ENCODE data around the gene RXFP3. TPM values are rescaled to one million over a fixed set of nuclear protein-coding genes. Genes with fewer than 3 reads are reported as not detected.
A peak's percentile ranks its signal among the peaks of the same experiment; 100 is the strongest.
"Not testable (repeated sequence)": the region's sequence is repeated elsewhere in the genome, so short reads cannot be mapped to it uniquely, and the experiment has no call there.

The RXFP3 gene, protein sequence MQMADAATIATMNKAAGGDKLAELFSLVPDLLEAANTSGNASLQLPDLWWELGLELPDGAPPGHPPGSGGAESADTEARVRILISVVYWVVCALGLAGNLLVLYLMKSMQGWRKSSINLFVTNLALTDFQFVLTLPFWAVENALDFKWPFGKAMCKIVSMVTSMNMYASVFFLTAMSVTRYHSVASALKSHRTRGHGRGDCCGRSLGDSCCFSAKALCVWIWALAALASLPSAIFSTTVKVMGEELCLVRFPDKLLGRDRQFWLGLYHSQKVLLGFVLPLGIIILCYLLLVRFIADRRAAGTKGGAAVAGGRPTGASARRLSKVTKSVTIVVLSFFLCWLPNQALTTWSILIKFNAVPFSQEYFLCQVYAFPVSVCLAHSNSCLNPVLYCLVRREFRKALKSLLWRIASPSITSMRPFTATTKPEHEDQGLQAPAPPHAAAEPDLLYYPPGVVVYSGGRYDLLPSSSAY
- polyA plus RNA-seq (2013, experiment 1 of 2; ENCODE audit: insufficient read length): not detected
- not detected for polyA plus RNA-seq (2013, experiment 2 of 2; ENCODE audit: insufficient read length)

DNA sequence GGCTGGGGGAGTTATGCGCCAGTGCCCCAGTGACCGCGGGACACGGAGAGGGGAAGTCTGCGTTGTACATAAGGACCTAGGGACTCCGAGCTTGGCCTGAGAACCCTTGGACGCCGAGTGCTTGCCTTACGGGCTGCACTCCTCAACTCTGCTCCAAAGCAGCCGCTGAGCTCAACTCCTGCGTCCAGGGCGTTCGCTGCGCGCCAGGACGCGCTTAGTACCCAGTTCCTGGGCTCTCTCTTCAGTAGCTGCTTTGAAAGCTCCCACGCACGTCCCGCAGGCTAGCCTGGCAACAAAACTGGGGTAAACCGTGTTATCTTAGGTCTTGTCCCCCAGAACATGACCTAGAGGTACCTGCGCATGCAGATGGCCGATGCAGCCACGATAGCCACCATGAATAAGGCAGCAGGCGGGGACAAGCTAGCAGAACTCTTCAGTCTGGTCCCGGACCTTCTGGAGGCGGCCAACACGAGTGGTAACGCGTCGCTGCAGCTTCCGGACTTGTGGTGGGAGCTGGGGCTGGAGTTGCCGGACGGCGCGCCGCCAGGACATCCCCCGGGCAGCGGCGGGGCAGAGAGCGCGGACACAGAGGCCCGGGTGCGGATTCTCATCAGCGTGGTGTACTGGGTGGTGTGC lies at the start of gene RXFP3:
RXFP3 (plus strand) TSS at position 6 of the 636 bp plus-strand sequence; CDS start at position 361, 355 bp downstream.
- peak; percentile 16 for DNase-seq

DNA sequence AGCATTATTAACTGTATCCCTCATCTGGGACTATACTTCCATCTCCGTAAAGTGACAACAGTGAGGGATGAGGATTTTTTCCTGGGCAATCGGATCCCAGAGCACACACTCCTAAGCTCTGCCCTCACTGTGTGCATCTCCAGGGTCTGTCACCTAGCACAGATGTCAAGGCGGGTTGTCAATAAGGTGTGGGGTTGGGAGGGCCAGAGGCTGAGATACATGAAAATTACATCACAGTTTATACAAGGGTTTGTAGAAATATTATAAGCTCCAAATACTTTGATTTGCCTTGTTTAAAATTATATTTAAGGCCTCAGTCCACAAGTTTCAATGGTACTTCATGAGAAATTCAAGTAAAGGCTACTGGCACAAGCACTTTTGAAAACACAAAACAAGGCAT lies 48.9 kb upstream of the RXFP3 start:
- no peak for DNase-seq

DNA sequence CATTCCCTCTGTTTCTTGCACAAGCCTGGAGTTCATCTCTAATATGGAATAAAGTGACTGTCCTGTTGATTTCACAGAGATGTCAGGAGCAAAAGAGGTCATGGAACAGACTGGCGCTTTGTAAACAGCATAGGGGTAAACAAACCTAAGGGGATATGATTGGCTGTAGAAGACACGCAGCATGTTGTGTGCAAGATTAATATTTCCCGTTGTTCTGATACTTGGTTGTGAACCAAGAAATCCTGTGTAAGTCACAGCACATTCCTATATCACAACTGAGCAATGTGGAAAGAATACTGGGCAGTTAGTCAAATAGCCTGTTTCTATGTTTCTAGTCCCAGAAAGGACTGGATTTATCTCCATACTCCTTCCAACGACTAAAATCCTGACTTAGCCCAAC lies 47.6 kb upstream of the RXFP3 start:
- peak; percentile 58 for DNase-seq

DNA sequence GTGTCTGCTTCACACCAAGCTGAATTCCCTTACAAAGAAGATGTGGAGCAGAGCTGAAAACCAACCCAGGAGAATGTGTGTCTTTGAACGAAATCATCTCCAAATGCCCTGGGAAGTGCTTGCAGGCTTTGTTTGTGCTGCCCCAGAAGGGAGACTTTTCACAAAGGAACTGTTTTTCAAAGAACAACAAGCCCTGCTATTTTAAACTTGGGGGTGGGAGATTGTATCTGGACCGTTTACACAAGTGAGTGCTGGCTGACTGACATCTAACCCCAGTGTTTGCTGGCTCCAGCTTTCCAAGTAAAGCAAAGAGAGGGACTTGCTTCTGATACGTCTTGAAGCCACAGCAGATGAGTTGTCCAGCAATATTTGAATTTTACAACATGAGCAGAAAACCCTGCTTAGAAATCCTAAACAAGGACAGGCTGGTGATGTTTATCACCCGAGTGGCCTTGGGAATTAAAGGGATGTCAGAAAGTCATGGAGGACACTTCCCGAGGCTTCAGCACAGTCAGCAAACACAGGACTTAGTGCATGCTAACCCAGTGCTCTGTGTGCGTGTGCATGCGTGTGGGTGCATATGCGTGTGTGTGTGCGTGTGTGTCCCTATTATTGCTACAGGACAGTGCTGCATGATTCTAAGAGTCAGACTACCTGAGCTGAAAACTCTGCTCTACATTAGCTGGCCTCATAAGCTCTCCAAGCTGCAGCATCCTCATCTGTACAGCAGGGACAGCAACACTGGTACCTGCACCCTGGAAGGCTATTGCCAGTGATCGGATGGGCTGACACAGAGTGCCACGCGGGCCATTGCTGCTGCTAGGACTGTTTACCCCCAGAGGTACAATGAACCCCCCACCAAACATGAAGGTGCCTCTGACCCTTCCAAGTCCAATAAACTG lies 45.8 kb upstream of the RXFP3 start:
- peak; percentile 34 for DNase-seq

DNA sequence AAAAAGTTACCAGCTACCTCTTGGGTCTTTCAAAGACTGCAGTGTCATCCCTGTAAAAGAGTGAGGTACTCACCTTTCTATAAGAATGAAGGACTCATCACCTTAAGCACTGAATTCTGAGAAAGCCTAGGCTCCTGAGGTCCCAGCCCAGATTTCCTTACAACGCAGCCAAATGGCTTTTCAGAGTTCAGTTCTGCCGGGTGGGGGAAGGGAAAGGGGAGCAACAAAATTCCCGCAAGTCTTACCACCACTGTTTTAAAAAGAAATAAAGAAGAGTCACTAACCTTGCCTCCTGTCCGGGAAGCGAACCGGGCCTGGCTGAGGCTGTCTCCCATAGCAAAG lies 44.8 kb upstream of the RXFP3 start:
- no peak for DNase-seq

DNA sequence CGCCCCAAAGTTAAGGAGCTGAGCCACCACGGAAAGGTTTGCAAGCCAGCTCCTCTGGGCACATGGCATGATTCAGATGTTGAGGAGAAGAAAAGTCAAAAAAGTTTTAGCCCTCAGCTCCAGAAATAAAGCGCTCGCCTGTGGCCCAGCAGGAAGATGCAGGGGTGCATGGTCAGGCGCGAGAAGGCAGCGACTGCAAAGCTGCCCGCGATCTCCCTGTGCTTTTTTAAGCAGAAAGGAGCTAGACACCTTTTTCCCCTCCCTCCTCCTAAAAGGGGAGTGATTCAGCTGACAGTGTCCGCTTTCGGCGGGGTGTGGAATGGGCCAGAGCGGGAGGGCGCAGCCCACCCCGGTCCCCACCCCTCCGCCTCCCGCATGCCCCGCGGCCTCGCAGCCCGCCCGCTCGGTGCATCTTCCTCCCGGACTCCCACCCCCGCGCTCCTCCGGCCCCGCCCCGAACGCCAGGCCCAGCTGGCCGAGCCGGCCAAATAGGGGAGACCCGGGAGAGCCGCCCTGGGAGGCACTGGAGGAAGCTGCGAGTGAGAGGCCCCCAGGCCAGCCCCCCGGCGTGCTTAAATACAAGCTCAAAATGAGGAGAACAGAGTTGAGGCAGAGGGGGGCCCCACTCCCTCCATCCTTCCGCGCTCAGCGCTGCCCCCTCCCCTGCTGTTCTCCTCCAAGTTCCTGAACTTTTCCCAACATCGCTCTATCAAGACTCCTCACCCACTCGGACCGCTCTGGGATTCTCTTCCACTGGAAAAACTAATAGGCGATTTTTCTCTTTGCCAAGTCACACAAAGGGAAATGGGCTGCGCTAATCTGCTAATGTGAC lies 44.2 kb upstream of the RXFP3 start, which contains the start of gene ADAMTS12:
ADAMTS12 (minus strand) TSS at position 203 of the 832 bp plus-strand sequence; CDS start at position 69, 134 bp downstream.
- DNase-seq: peak; percentile 69

DNA sequence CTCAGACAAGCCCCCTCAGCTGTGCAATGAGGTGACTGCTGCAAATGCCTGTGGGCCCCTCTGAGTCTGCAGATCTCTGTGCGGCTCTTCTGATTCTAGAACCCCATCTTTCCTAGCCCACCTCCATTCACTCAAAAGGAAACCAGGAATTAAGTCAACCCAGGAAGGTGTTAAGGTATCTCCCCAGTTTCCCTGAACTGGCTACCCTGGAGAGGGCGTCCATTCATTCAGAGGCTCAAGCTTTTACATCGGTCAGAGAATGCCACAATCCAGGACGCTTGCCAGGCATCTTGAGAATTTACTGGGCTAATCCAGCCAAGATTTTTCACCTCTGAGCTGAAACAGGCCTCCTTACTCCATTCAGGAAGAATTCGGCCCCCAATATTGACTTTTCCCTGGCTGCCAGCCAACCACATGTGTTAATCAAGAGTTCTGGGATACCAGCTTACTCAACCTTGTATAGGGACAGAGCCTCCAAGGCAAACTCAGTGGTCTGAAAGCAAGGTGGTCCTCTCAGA lies 43.5 kb upstream of the RXFP3 start:
- DNase-seq: peak; percentile 97

DNA sequence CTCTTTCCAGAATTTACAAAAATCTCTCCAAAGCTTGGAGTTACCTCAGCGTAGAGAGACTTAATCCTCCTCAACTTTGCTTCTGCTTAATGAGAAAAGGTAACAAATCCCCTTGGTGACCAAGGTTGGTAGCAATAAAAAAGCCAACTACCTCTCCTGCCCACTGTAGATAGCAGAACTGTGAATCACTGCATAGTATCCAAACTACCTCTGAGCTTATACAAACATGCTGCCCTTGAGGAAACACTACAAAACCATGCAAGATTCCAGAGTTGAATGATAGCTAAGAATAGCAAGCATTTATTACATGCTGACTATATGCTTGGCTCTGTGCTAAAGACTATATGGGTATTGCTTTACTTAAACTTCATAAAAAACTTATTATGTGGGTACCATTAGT lies 41.6 kb upstream of the RXFP3 start:
- DNase-seq: peak; percentile 72

DNA sequence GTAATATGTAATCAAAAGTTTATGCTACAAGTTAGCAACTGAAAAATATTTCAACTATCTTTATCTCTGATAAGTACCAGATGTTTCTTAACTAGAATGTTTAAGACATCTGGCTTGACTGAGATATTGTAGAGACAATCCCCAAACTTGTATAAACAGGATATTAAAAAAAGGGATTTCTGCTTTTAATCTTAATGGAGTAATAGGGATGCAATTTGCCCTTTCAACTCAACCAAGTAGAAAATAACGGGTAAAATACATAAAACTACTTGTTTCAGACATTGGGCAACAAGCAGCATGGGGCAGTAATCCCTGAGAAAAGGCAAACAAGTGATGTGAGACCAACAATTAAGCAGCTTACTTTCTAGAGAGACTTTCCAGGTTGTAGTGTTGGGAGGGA lies 35.0 kb upstream of the RXFP3 start:
- DNase-seq: peak; percentile 53

DNA sequence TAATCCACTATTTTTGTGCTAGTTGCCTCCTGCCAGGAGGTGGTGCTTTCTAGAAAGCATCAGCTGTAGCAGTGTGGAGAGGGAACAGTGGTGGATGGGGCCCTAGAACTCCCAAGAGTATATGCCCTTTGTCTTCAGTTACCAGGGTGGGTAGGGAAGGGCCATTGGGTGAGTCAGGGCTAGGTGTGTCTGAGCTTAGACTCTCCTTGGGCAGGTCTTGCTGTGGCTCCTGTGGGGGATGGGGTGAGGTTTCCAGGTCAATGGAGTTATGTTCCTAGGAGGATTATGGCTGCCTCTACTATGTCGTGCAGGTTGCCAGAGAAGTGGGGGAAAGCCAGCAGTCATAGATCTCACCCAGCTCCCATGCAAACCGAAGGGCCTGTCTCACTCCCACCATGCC lies 33.1 kb upstream of the RXFP3 start:
- DNase-seq: no peak

DNA sequence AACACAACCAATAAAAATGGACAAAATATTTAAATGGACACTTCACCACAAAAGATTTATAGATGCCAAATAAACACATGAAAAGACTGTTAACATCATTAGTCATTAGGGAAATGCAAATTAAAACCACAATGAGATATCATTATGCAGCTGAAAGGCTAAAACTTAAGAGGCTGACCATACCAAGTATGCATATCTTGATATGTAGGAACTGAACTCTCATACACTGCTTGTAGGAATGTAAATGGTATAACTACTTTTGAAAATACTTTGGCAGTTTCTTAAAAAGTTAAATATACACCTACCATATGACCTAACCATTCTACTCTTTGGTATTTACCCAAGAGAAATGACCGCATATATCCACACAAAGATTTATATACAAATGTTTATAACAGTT lies 30.8 kb upstream of the RXFP3 start:
- no peak for DNase-seq

DNA sequence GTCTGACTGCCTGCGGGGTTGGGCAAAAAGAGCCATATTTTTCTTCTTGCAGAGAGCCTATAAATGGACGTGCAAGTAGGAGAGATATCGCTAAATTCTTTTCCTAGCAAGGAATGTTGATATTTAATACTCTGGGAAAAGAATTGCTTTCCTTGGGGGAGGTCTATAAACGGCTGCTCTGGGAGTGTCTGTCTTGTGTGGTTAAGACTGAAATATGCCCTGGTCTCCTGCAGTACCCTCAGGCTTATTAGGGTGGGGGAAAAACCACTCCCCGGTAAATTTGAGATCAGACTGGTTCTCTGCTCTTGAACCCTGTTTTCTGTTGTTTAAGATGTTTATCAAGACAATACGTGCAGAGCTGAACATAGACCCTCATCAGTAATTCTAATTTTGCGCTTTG lies 29.9 kb upstream of the RXFP3 start:
- peak; percentile 23 for DNase-seq

DNA sequence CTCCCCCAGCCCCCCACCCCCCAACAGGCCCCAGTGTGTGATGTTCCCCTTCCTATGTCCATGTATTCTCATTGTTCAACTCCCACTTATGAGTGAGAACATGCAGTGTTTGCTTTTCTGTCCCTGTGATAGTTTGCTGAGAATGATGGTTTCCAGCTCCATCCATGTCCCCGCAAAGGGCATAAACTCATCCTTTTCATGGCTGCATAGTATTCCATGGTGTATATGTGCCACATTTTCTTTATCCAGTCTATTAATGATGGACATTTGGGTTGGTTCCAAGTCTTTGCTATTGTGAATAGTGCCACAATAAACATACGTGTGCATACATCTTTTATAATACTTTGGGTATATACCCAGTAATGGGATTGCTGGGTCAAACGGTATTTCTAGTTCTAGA lies 21.3 kb upstream of the RXFP3 start:
- not testable (repeated sequence) for DNase-seq

DNA sequence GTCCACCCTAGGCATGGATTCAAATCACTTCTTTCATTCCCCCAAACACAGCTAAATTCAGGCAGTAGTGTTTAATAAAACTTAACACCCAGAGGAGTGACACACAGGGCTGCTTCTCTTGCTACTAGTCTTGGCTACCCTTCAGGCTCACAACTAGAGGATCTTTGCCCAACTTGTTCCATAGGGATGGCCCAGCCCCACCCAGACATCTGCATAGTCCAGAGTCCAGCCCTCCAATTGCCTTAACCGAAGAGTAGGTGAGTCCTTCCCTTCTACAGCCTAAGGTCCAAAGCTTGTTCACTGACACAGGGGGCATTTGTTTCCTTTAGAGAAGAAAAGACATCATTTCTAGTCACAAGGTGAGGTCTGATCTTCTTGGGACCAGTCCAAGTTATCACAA lies 15.2 kb upstream of the RXFP3 start:
- DNase-seq: no peak

DNA sequence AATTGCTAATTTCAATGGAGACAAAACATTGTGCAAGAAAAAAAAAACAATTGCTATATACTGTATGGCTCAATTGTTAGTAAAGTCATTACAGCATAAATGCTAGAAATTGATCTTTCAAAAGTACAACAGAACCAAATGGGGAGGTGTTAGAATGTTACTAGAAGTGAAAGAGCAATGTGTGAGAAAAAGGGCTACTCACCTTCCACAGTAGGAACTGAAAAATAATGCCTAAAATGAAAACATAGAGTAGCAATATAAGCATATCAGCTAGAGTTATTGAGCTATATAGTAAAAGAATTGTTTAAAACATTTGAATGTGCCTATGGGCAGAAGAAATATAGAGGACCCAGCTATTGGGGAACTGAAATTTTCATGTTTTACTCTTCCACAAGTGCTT lies 10.9 kb upstream of the RXFP3 start:
- no peak for DNase-seq

DNA sequence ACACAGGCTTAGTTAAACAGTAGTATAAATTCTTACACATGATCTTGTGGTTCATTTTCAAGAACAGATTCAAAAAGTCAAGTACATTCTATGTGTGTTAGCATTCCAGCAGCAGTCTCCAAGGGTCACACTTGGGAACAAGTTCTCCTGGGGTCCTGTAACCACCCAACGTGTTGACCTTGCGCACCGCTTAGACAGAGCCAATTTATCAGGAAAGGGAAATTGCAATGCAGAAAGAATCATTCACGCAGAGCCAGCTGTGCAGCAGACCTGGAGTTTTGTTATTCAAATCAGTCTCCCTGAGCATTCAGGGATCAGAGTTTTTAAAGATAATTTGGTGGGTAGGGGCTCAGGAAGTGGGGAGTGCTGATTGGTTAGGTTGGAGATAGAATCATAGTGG lies 8.5 kb upstream of the RXFP3 start:
- no peak for DNase-seq

DNA sequence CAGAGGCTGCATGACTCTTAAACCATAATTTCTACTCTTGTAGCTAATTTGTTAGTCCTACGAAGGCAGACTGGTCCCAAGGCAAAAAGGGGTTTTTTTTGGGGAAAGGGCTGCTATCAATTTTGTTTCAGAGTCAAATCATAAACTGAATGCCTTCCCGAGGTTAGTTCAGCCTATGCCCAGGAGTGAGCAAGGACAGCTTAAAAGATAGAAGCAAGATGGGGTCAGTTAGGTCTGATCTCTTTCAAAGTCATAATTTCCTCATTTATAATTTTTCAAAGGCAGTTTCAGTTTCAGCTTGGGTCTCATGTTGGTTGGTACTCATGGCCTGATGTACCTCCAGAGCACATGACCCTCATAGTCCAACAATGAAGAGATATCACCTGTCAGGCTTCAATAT lies 7.9 kb upstream of the RXFP3 start:
- no peak for DNase-seq

DNA sequence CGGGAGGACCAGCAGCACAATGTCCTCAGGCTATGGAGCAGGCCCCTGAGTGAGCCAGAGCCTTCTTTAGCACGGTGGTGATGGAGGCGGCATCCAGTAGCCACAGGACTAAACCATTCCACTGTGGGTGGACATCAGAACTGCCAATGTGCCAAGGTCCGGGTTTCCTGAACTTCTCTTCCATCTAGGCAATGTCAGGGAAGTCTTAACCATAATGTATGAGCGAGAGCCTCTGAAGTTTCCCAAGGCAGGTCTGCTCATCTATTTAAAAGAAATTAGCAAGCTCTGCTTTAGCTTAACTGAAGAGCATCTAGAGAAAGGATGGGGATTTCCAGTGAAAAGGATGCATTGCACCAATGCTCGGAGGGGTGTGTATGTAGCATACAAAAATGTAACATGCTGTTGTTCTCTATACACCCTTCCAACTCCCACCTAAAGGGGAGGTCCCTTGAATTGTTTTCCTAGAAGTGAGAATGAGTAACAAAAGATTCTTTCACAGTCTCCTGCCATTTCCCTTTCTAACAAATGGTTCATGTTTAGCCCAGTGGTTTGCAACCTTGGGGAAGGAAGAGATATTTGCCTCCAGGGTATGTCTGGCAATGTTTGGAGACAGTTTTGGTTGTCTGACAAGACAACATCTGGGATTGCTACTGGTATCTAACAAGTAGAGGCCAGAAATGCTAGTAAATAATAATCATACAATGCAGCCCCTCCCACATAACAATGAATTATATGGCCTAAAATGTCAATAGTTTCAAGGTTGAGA lies 6.1 kb upstream of the RXFP3 start:
- no peak for DNase-seq

DNA sequence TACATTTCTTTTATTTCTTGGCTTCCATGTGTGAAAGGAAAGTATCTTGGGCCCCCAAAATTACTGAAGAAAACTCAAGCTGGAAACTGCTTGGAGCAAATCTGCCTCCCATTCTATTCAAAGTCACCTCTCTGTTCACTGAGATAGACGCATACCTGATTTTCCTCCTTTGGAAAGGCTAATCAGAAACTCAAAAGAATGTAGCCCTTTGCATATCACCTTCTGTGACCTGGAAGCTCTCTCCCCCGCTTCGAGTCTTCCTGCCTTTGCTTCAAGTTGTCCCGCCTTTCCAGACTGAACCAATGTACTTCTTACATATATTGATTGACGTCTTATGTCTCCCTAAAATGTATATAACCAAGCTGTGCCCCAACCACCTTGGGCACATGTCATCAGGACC lies 5.0 kb upstream of the RXFP3 start:
- DNase-seq: no peak

DNA sequence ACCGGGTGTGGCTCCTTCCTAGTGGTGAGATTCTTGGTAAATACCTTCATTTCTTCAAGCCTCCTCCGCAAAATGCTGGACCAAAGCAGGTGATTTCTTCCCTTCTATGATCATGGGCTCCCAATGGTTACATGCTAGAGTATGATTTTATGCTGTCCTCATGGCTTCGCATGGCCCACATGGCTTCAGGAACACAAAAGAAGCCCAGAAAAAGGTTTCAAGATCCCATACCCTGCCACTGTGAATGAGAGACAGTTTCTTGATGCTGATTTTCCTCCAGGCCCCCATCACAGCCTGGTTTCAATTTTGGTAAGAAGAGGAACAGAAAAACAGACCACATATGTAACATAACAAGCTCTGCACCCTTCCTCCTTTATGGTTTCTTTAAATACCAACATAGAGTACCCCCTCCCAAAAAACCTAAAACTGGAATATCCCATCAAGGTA lies 2.4 kb upstream of the RXFP3 start:
- no peak for DNase-seq

DNA sequence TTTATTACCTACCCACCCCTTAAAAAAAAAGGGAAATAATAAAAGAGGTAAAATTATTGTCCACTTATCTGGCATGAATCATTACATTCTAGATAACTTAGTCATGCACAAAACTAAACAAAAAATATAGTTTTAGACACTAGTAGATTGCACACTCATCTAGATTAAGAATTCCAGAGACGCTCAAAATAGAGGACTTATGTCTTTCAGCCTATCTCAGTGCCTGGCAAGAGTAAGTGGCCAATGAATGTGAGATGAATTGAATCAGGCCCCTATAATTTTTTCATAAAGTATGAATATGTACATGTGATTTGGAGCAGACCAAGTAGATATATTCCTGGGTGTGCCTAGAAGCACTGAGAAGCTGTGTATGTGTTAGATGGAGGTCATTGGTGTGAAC lies 2.0 kb upstream of the RXFP3 start:
- DNase-seq: peak; percentile 35
